MM.1S (cell line): ENCODE results near the gene GLRX3.
A peak's percentile ranks its signal among the peaks of the same experiment; 100 is the strongest.
"Not testable (repeated sequence)": the region's sequence is repeated elsewhere in the genome, so short reads cannot be mapped to it uniquely, and the experiment has no call there.

ENCODE experiments used
- DNase-seq: peaks from one replicate; pipeline ENCODE4 v3.0.0-alpha.2; 2015
- H2AFZ ChIP-seq: fragments of 300-600 bp; sonication (generic); 2 replicates; pipeline ENCODE4 v1.6.0; 2016; ENCODE audit warnings: antibody characterized with exemption, low read length
- H3F3A ChIP-seq: fragments of 300-600 bp; sonication (generic); 2 replicates; pipeline ENCODE4 v1.6.1; 2016; ENCODE audit warnings: mild to moderate bottlenecking, antibody characterized with exemption, low read length, moderate library complexity, mixed read lengths; ENCODE audit not compliant: insufficient read depth
- H3K27ac ChIP-seq: fragments of 300-600 bp; sonication (generic); 2 replicates; pipeline ENCODE4 v1.5.1; 2016; ENCODE audit warnings: mild to moderate bottlenecking, low read length
- H3K27me3 ChIP-seq: fragments of 300-600 bp; sonication (generic); replicated peaks from 2 replicates; pipeline ENCODE4 v1.6.0; 2016; ENCODE audit warnings: low read length; ENCODE audit not compliant: insufficient read depth
- H3K36me3 ChIP-seq: fragments of 300-600 bp; sonication (generic); replicated peaks from 2 replicates; pipeline ENCODE4 v1.6.1; 2016; ENCODE audit warnings: mild to moderate bottlenecking, low read length, mixed read lengths; ENCODE audit not compliant: insufficient read depth
- H3K4me1 ChIP-seq: fragments of 300-600 bp; sonication (generic); 2 replicates; pipeline ENCODE4 v1.6.1; 2016; ENCODE audit warnings: low read length, mixed read lengths
- H3K4me2 ChIP-seq: fragments of 300-600 bp; sonication (generic); 2 replicates; pipeline ENCODE4 v1.6.0; 2016; ENCODE audit warnings: low read depth, low read length
- H3K4me3 ChIP-seq: fragments of 300-600 bp; sonication (generic); 2 replicates; pipeline ENCODE4 v1.5.1; 2016; ENCODE audit warnings: low read length, mixed read lengths
- H3K79me2 ChIP-seq: fragments of 300-600 bp; sonication (generic); 2 replicates; pipeline ENCODE4 v1.6.1; 2016; ENCODE audit warnings: mixed run types, low read length, mixed read lengths
- H3K9ac ChIP-seq: fragments of 300-600 bp; sonication (generic); 2 replicates; pipeline ENCODE4 v1.6.1; 2016; ENCODE audit warnings: low read length, mixed read lengths
- H3K9me2 ChIP-seq: fragments of 300-600 bp; sonication (generic); replicated peaks from 2 replicates; pipeline ENCODE4 v1.6.1; 2016; ENCODE audit warnings: mild to moderate bottlenecking, low read length, mixed read lengths; ENCODE audit not compliant: insufficient read depth
- H3K9me3 ChIP-seq: fragments of 300-600 bp; sonication (generic); replicated peaks from 2 replicates; pipeline ENCODE4 v1.6.1; 2016; ENCODE audit warnings: mild to moderate bottlenecking, low read length, mixed read lengths; ENCODE audit not compliant: insufficient read depth
- H4K20me1 ChIP-seq: fragments of 300-600 bp; sonication (generic); 2 replicates; pipeline ENCODE4 v1.6.1; 2016; ENCODE audit warnings: mild to moderate bottlenecking, low read length, moderate library complexity, mixed read lengths; ENCODE audit not compliant: insufficient read depth
- EZH2 ChIP-seq: fragments of 300-600 bp; sonication (generic); optimal IDR thresholded peaks from 2 replicates; pipeline ENCODE3; 2017; ENCODE audit warnings: low read depth, mild to moderate bottlenecking, antibody characterized with exemption, low read length, mixed read lengths
- EZH2phosphoT487 ChIP-seq: fragments of 300-600 bp; sonication (generic); IDR thresholded peaks from 2 replicates; pipeline ENCODE4 v1.6.1; 2018; ENCODE audit warnings: antibody characterized with exemption, low read length
- TF ChIP-seq, protein P1 (sequence below): fragments of 300-600 bp; sonication (generic); IDR thresholded peaks from 2 replicates; pipeline ENCODE4 v1.5.1; 2016; ENCODE audit warnings: antibody characterized with exemption, low read length, mixed read lengths

GLRX3 gene

DNA sequence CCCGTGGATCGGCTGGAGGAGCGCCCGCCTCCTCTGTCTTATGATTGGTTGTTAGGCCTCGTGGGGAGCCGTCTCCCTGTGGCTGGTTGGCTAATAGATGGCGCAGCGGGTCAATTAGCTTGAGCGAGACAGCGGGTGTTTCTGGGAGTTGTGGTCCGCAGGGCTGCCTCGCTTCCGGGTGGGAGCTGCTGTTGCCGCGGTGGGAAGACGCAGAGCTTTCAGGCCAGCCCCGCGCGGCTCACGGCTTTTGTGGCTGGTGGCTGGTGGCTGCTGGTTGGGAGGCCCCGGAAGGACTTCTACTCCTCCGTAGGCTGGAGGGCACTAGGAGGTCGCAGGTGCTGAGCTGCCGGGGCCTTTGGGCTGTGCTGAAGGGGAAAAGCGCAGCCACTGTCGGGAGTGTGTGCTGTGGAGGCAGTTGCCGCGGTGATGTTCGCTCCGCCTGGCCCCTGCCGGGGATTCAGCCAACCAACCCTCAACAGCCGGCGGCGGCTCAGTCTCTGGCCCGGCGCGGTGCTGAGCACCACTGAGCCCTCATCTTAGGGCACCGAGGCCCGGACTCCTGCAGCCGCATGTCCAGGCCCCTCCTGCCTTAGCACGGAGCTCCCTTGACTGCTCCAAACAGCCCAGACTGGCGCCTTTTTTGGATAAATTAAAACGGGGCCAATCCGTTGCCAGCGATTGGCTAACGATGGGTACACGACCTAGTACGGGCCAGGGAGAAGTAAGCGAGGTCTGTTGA, 24.9 kb upstream of the GLRX3 start:
- no peaks in the 10 kb centered on the region for H4K20me1 ChIP-seq
- H3K9me2 ChIP-seq: no peaks in the 10 kb centered on the region
- H3K9ac ChIP-seq: peak overlapping the region; percentile 91
- H3K27me3 ChIP-seq: no peaks in the 10 kb centered on the region
- peaks cover 16% of the 10 kb centered on the region for H3K79me2 ChIP-seq
- no peaks in the 10 kb centered on the region for H3K9me3 ChIP-seq
- H3K4me1 ChIP-seq: peaks cover 6% of the 10 kb centered on the region; the same call in 1 of the 2 replicates
- peak overlapping the region; percentile 78 for H3K27ac ChIP-seq
- H3F3A ChIP-seq: no peaks in the 10 kb centered on the region
- TF ChIP-seq EZH2 (no peak), EZH2phosphoT487 (no peak)
- TF ChIP-seq, protein P1, sequence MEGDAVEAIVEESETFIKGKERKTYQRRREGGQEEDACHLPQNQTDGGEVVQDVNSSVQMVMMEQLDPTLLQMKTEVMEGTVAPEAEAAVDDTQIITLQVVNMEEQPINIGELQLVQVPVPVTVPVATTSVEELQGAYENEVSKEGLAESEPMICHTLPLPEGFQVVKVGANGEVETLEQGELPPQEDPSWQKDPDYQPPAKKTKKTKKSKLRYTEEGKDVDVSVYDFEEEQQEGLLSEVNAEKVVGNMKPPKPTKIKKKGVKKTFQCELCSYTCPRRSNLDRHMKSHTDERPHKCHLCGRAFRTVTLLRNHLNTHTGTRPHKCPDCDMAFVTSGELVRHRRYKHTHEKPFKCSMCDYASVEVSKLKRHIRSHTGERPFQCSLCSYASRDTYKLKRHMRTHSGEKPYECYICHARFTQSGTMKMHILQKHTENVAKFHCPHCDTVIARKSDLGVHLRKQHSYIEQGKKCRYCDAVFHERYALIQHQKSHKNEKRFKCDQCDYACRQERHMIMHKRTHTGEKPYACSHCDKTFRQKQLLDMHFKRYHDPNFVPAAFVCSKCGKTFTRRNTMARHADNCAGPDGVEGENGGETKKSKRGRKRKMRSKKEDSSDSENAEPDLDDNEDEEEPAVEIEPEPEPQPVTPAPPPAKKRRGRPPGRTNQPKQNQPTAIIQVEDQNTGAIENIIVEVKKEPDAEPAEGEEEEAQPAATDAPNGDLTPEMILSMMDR: no peak
- DNase-seq: peak; percentile 98
- H3K4me3 ChIP-seq: peak overlapping the region; percentile 92
- peak overlapping the region; percentile 75 for H2AFZ ChIP-seq
- H3K36me3 ChIP-seq: no peaks in the 10 kb centered on the region
- H3K4me2 ChIP-seq: peak overlapping the region; percentile 96

DNA sequence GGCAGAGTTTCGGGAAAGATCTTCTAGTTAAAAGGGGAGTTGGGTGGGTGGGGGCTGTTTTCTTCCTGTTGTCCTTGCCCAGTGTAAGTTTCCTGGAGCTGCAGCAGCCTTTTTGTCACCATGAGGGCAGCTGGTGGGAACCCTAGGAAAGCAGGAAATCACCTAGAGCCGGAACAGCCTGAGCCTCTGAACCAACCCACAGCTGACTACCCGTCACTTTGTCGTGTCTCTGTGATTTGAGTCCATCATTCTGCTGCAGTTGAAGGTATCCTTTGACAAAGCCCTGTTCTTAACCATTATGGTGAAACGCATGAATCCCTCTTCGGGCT, 24.4 kb upstream of the GLRX3 start:
- no peaks in the 10 kb centered on the region for H3K36me3 ChIP-seq
- H3K27me3 ChIP-seq: no peaks in the 10 kb centered on the region
- peak overlapping the region; percentile 91; the same call in 1 of the 2 replicates for H3K9ac ChIP-seq
- no peaks in the 10 kb centered on the region for H3K9me3 ChIP-seq
- peak overlapping the region; percentile 78 for H3K27ac ChIP-seq
- no peaks in the 10 kb centered on the region for H3K9me2 ChIP-seq
- H3K79me2 ChIP-seq: peaks cover 16% of the 10 kb centered on the region
- H3K4me1 ChIP-seq: peaks cover 6% of the 10 kb centered on the region; the same call in 1 of the 2 replicates
- no peaks in the 10 kb centered on the region for H4K20me1 ChIP-seq
- peak overlapping the region; percentile 75 for H2AFZ ChIP-seq
- H3F3A ChIP-seq: no peaks in the 10 kb centered on the region
- H3K4me2 ChIP-seq: peak overlapping the region; percentile 96
- DNase-seq: peak; percentile 15
- TF ChIP-seq EZH2phosphoT487 (no peak), EZH2 (no peak)
- TF ChIP-seq, protein P1: no peak
- H3K4me3 ChIP-seq: peak overlapping the region; percentile 92

DNA sequence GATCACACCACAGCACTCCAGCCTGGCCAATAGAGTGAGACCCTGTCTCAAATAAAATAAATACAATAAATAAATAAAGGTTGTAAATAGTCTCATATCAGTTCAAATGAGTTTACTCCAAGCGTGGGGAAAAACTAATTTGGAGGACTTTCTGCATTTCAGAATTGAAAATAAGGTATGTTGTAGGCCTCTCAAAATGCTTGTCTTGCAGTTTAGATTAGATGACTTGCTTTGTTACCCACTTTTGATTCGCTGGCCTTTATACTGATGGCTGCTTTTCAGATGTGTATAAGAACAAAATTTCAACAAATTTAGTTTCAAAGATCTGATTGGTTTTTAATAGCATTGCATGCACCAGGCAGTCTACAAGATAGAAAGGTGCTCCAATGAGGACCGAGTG, 23.4 kb upstream of the GLRX3 start:
- Histone ChIP-seq H3K79me2 (peaks cover 16% of the 10 kb centered on the region), H3K27ac (no peak overlapping the region), H3K36me3 (no peaks in the 10 kb centered on the region), H3K27me3 (no peaks in the 10 kb centered on the region), H3K9me3 (no peaks in the 10 kb centered on the region), H3K4me1 (peaks cover 6% of the 10 kb centered on the region; the same call in 1 of the 2 replicates), H3K9me2 (no peaks in the 10 kb centered on the region), H4K20me1 (no peaks in the 10 kb centered on the region), H3F3A (no peaks in the 10 kb centered on the region), H3K9ac (no peak overlapping the region), H3K4me3 (no peak overlapping the region), H3K4me2 (no peak overlapping the region), H2AFZ (no peak overlapping the region)
- TF ChIP-seq EZH2: no peak
- TF ChIP-seq, protein P1: no peak
- TF ChIP-seq EZH2phosphoT487: no peak
- DNase-seq: no peak

DNA sequence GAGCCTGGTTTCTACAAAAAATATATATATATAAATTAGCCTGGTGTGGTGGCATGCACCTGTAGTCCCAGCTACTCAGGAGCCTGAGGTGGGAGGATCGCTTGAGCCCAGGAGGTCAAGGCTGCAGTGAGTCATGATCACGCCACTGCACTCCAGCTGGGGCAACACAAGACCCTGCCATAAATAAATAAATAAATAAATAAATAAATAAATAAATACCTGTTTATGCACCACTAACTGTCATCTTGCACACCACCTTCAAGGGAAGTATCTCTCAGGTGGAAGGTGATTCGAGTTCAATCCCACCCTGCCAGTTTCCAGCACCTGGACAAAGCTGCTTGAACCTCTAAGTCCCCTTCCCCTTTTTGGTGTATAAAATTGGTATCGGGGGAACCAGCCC, 19.2 kb upstream of the GLRX3 start:
- H3K36me3 ChIP-seq, H3K4me1 ChIP-seq, H3F3A ChIP-seq, H4K20me1 ChIP-seq, H3K9me3 ChIP-seq, H3K9ac ChIP-seq, H3K9me2 ChIP-seq, DNase-seq, H3K27ac ChIP-seq, H2AFZ ChIP-seq, H3K4me2 ChIP-seq, H3K4me3 ChIP-seq, H3K27me3 ChIP-seq, H3K79me2 ChIP-seq: not testable (repeated sequence)

DNA sequence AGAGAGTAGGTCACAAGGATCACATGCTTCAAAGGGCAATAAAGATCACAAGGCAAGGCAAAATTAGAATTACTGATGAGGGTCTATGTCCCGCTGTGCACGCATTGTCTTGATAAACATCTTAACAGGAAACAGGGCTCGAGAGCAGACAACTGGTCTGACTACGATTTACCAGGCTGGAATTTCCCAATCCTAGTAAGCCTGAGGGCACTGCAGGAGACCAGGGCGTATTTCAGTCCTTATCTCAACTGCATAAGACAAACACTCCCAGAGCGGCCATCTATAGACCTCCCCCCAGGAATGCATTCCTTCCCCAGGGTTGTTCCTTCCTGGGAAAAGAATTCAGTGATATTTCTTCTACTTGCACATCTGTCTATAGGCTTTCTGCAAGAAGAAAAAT, 18.7 kb upstream of the GLRX3 start:
- H3K36me3 ChIP-seq, H3F3A ChIP-seq, H3K27ac ChIP-seq, H2AFZ ChIP-seq, H3K4me1 ChIP-seq, H4K20me1 ChIP-seq, H3K4me3 ChIP-seq, H3K9me2 ChIP-seq, H3K4me2 ChIP-seq, DNase-seq, H3K27me3 ChIP-seq, H3K79me2 ChIP-seq, H3K9ac ChIP-seq, H3K9me3 ChIP-seq: not testable (repeated sequence)
